ENCODE data around the gene C6orf132.

C6orf132 gene

GRCh38 chr6:42103216-42103615 is 39.2 kb downstream of the C6orf132 start:
- TF ChIP-seq CTCF (IDR thresholded peaks at IDR 0.05; ENCODE audit: insufficient read depth, low read length, poor library complexity, severe bottlenecking) = no peak
- no peaks in the 10 kb centered on the region for H3K36me3 ChIP-seq (ENCODE audit: control insufficient read depth, insufficient read depth, low read length)
- H3K4me3 ChIP-seq (replicated peaks; ENCODE audit: low read depth, low read length) = no peak overlapping the region

GRCh38 chr6:42101186-42101657 is 41.2 kb downstream of the C6orf132 start:
- no peaks in the 10 kb centered on the region; the same call in none of the 2 replicates for H3K27me3 ChIP-seq (replicated peaks; ENCODE audit: control insufficient read depth, insufficient read depth, low read length)
- no peaks in the 10 kb centered on the region for H3K36me3 ChIP-seq (ENCODE audit: control insufficient read depth, insufficient read depth, low read length)
- TF ChIP-seq CTCF (IDR thresholded peaks at IDR 0.05; ENCODE audit: insufficient read depth, low read length, poor library complexity, severe bottlenecking) = no peak
- no peak overlapping the region for H3K4me3 ChIP-seq (replicated peaks; ENCODE audit: low read depth, low read length)
- no peak for DNase-seq (ENCODE audit: extremely low read depth, insufficient read length)

More at GRCh38 chr6:42103216-42103615, 39.2 kb downstream of the C6orf132 start:
- no peak for DNase-seq (ENCODE audit: extremely low read depth, insufficient read length)
- peaks cover 1% of the 10 kb centered on the region for H3K27me3 ChIP-seq (replicated peaks; ENCODE audit: control insufficient read depth, insufficient read depth, low read length)

GRCh38 chr6:42100029-42100901 is 42.2 kb downstream of the C6orf132 start:
- no peak overlapping the region for H3K4me3 ChIP-seq (replicated peaks; ENCODE audit: low read depth, low read length)
- no peaks in the 10 kb centered on the region for H3K36me3 ChIP-seq (ENCODE audit: control insufficient read depth, insufficient read depth, low read length)
- no peaks in the 10 kb centered on the region; the same call in none of the 2 replicates for H3K27me3 ChIP-seq (replicated peaks; ENCODE audit: control insufficient read depth, insufficient read depth, low read length)
- no peak for DNase-seq (ENCODE audit: extremely low read depth, insufficient read length)
- TF ChIP-seq CTCF (IDR thresholded peaks at IDR 0.05; ENCODE audit: insufficient read depth, low read length, poor library complexity, severe bottlenecking) = no peak

- no peaks in the 10 kb centered on the region for H3K36me3 ChIP-seq (ENCODE audit: control insufficient read depth, insufficient read depth, low read length)
- TF ChIP-seq CTCF (IDR thresholded peaks at IDR 0.05; ENCODE audit: insufficient read depth, low read length, poor library complexity, severe bottlenecking) = no peak
- H3K4me3 ChIP-seq (replicated peaks; ENCODE audit: low read depth, low read length) = no peak overlapping the region
- H3K27me3 ChIP-seq (replicated peaks; ENCODE audit: control insufficient read depth, insufficient read depth, low read length) = no peaks in the 10 kb centered on the region; the same call in none of the 2 replicates
- no peak for DNase-seq (ENCODE audit: extremely low read depth, insufficient read length)
These were observed 42.9 kb downstream of the C6orf132 start for GRCh38 chr6:42099340-42100028.

GRCh38 chr6:42095776-42096541 is 46.5 kb downstream of the C6orf132 start:
- no peak for DNase-seq (ENCODE audit: extremely low read depth, insufficient read length)

More at GRCh38 chr6:42095776-42096541, 46.5 kb downstream of the C6orf132 start:
- H3K27me3 ChIP-seq (replicated peaks; ENCODE audit: control insufficient read depth, insufficient read depth, low read length) = no peaks in the 10 kb centered on the region; the same call in none of the 2 replicates
- H3K4me3 ChIP-seq (replicated peaks; ENCODE audit: low read depth, low read length) = no peak overlapping the region
- no peaks in the 10 kb centered on the region for H3K36me3 ChIP-seq (ENCODE audit: control insufficient read depth, insufficient read depth, low read length)
- peak; percentile 13 for TF ChIP-seq CTCF (IDR thresholded peaks at IDR 0.05; ENCODE audit: insufficient read depth, low read length, poor library complexity, severe bottlenecking)

Data from GM06990 (cell line).